WERI-Rb-1 (cell line): ENCODE measurements around the gene ATP2C2.

Experiments
- DNase-seq: peaks from one replicate; pipeline ENCODE4 v3.0.0-alpha.2; 2020
- H3K27ac ChIP-seq: fragments of 250-450 bp; sonication (Bioruptor Pico); 2 replicates; pipeline ENCODE4 v1.5.1; 2020; ENCODE audit warnings: mild to moderate bottlenecking, moderate library complexity
- H3K27me3 ChIP-seq: fragments of 250-450 bp; sonication (Bioruptor Pico); 2 replicates; pipeline ENCODE4 v1.5.1; 2021; ENCODE audit warnings: mild to moderate bottlenecking, low read depth, moderate library complexity; ENCODE audit not compliant: insufficient read depth, severe bottlenecking
- H3K36me3 ChIP-seq: fragments of 250-450 bp; sonication (Bioruptor Pico); 2 replicates; pipeline ENCODE4 v1.5.1; 2020; ENCODE audit warnings: mild to moderate bottlenecking, moderate library complexity
- H3K4me3 ChIP-seq: 2 replicates; pipeline ENCODE4 v1.5.1; 2011; ENCODE audit warnings: low read depth, mild to moderate bottlenecking, control low read depth, low read length
- H3K9me3 ChIP-seq: fragments of 250-450 bp; sonication (Bioruptor Pico); 2 replicates; pipeline ENCODE4 v1.5.1; 2021; ENCODE audit warnings: mild to moderate bottlenecking, moderate library complexity; ENCODE audit not compliant: severe bottlenecking
- TF ChIP-seq, protein P1 (sequence below): IDR thresholded peaks from 2 replicates; pipeline ENCODE4 v1.5.1; 2011; ENCODE audit warnings: low read depth, mild to moderate bottlenecking, control low read depth, inconsistent platforms, low read length

ATP2C2 gene

DNA sequence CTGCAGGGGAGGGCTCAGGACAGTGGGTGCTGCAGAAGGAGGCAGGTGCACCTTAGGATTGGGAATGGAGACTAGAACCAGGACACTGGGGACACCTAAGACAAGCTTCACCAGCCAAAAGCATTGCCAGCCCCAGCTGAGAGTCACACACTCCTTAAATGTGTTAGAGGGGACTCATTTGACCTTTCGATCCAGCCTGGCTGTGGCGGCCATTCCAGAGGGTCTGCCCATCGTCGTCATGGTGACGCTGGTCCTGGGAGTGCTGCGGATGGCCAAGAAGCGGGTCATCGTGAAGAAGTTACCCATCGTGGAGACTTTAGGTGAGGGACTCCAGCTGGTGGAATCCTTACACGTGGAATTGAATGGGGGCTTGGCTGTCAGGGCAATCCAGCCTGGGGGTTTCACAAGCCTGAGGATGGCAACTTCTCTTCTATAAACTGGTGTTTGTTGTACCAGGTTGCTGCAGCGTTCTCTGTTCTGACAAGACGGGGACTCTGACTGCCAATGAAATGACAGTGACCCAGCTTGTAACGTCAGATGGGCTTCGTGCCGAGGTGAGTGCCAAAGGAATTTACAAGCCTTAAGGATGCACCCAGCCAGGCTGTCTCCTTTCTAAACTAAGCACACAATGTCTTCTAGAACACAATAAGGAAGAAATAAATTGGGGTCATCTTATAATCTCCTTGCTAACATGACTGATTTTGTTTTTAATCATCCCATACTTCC is 70.8 kb downstream of the ATP2C2 start:
- TF ChIP-seq, protein P1, sequence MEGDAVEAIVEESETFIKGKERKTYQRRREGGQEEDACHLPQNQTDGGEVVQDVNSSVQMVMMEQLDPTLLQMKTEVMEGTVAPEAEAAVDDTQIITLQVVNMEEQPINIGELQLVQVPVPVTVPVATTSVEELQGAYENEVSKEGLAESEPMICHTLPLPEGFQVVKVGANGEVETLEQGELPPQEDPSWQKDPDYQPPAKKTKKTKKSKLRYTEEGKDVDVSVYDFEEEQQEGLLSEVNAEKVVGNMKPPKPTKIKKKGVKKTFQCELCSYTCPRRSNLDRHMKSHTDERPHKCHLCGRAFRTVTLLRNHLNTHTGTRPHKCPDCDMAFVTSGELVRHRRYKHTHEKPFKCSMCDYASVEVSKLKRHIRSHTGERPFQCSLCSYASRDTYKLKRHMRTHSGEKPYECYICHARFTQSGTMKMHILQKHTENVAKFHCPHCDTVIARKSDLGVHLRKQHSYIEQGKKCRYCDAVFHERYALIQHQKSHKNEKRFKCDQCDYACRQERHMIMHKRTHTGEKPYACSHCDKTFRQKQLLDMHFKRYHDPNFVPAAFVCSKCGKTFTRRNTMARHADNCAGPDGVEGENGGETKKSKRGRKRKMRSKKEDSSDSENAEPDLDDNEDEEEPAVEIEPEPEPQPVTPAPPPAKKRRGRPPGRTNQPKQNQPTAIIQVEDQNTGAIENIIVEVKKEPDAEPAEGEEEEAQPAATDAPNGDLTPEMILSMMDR: no peak
- no peaks in the 10 kb centered on the region for H3K27me3 ChIP-seq
- no peak overlapping the region for H3K27ac ChIP-seq
- no peaks in the 10 kb centered on the region for H3K36me3 ChIP-seq
- DNase-seq: no peak
- no peaks in the 10 kb centered on the region for H3K9me3 ChIP-seq
- no peak overlapping the region for H3K4me3 ChIP-seq

DNA sequence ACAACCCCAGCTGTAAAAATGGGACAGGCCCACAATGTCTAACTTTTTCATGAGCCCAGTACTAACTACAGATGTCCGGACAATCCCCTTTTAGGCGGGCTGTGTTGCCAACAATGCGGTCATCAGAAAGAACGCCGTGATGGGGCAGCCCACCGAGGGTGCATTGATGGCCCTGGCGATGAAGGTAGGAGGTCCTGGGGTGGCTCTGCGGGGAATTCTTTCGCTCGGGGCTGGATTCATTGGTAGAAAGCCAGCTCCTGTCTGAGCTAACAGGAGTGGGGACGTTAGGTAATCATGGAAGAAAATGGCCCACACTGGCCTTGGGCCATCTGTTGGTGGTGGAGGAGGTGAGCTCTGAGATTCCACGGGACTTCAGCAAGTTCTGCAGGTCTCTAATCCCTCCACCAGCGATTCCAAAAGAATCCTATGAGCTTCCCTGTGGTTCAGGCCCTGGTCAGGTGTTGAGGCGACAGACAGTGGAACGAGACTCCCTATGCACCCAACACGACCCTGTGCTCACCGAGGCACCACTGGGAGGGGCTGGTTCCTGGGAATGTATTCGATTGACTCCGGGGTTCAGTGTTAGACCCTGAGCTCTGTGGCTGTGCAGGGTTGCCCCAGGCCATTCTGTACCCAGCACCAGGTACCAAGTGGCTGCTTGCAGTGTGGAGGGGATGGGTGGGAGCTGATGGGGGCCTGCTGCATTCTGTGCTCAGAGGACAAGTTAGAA is 74.2 kb downstream of the ATP2C2 start:
- Histone ChIP-seq H3K27ac (no peak overlapping the region), H3K27me3 (no peaks in the 10 kb centered on the region), H3K36me3 (no peaks in the 10 kb centered on the region), H3K9me3 (no peaks in the 10 kb centered on the region), H3K4me3 (no peak overlapping the region)
- DNase-seq: no peak
- TF ChIP-seq, protein P1: no peak

DNA sequence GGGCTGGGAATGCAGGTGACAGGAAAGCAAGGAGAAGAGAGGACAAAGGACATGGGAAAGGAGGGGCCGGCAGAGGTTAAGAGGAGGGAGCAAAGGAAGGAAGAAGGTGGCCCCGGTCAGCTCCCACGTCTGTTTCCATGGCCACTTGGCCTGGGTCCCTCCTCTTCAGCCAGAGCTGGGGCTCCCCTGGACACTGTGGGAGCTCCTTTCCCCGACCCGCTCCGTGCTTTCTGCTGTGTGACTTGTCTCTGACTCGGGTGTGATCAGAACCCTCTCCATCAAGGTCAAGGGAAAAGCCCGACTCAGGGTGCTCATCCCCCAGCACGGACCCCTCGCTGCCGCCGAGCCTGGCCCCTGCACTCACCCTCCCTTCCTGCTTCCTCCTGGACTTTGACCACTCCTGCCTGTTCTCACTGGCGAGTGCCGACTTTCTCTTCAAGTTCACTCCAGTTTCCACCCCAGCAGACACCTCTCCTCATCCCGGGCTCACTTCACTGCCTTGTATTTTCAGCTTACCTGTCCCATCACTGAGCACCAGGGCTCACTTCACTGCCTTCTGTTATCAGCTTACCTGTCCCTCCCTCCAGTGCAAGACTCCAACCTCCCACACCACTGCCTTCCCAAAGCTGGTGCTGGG is 74.9 kb downstream of the ATP2C2 start:
- DNase-seq: no peak
- H3K27me3 ChIP-seq: no peaks in the 10 kb centered on the region
- no peak overlapping the region for H3K4me3 ChIP-seq
- no peaks in the 10 kb centered on the region for H3K9me3 ChIP-seq
- H3K27ac ChIP-seq: no peak overlapping the region
- TF ChIP-seq, protein P1: no peak
- H3K36me3 ChIP-seq: no peaks in the 10 kb centered on the region

DNA sequence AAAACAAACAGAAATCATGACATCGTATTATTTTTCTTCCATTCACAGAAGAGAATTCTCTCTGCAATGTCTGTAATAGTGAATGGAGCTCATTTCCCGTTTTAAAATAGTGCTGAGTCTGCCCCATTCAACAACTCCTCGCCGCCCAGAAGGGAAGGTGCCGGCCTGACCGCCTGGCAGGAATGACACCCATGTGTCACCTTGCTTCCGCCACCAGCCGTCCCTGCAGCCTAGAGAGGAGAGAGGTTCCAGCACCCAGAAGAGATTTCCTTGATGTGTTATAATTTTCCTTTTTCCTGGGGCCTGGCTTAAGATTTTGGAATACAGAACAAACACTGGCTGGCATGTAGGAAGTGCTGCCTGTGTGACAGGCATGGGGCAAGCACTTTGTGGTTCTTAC is 76.1 kb downstream of the ATP2C2 start:
- no peaks in the 10 kb centered on the region for H3K27me3 ChIP-seq
- H3K9me3 ChIP-seq: no peaks in the 10 kb centered on the region
- TF ChIP-seq, protein P1: no peak
- H3K36me3 ChIP-seq: no peaks in the 10 kb centered on the region
- H3K27ac ChIP-seq: no peak overlapping the region
- DNase-seq: no peak
- no peak overlapping the region for H3K4me3 ChIP-seq

DNA sequence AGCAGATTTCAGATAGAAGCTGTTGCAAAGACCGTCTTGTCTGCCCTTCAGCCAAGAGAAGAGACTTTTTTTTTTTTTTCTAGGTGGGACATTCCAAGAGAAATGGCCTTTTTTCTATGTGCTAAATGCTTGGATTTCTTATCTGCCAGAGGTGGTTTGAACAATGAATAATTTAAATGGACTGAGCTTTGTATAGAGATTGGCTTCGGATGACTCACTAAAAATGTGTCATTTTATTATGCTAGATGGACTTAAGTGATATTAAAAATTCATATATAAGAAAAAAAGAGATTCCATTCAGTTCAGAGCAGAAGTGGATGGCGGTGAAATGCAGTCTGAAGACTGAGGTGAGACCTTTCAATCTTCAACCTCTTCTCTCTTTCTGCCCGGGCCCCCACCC is 77.7 kb downstream of the ATP2C2 start:
- H3K27ac ChIP-seq: no peak overlapping the region
- DNase-seq: no peak
- H3K9me3 ChIP-seq: no peaks in the 10 kb centered on the region
- H3K27me3 ChIP-seq: no peaks in the 10 kb centered on the region
- TF ChIP-seq, protein P1: no peak
- H3K4me3 ChIP-seq: no peak overlapping the region
- H3K36me3 ChIP-seq: no peaks in the 10 kb centered on the region
